Osteoblast (primary cell): ENCODE results near the gene FAM221B. TPM values are rescaled to one million over a fixed set of nuclear protein-coding genes. Genes with fewer than 3 reads are reported as not detected.

Experiments
- DNase-seq: peaks from one replicate; pipeline ENCODE4 v3.0.0; 2011; ENCODE audit warnings: low spot score, mixed read lengths; ENCODE audit not compliant: insufficient read length; ENCODE audit errors: missing footprints
- H2AFZ ChIP-seq: 2 replicates; pipeline ENCODE4 v1.6.0; 2011; ENCODE audit warnings: mild to moderate bottlenecking, low read length
- H3K27ac ChIP-seq: 2 replicates; pipeline ENCODE4 v1.5.1; 2011; ENCODE audit warnings: mild to moderate bottlenecking, low read depth, low read length, moderate library complexity
- H3K27me3 ChIP-seq: 2 replicates; pipeline ENCODE4 v1.6.0; 2012; ENCODE audit warnings: mild to moderate bottlenecking, control low read depth, inconsistent platforms, low read length, moderate library complexity; ENCODE audit not compliant: insufficient read depth
- H3K36me3 ChIP-seq: 2 replicates; pipeline ENCODE4 v1.5.1; 2011; ENCODE audit warnings: mild to moderate bottlenecking, low read length, control low read depth, moderate library complexity; ENCODE audit not compliant: insufficient read depth
- H3K4me1 ChIP-seq: 2 replicates; pipeline ENCODE4 v1.5.1; 2011; ENCODE audit warnings: mild to moderate bottlenecking, low read length, control low read depth, moderate library complexity; ENCODE audit not compliant: insufficient read depth
- H3K4me2 ChIP-seq: 2 replicates; pipeline ENCODE4 v1.6.0; 2011; ENCODE audit warnings: mild to moderate bottlenecking, low read length; ENCODE audit not compliant: insufficient read depth
- H3K4me3 ChIP-seq: fragments of 200-600 bp; sonication (generic); 3 replicates; pipeline ENCODE4 v1.5.1; 2012; ENCODE audit warnings: mild to moderate bottlenecking, low read length, inconsistent platforms; ENCODE audit not compliant: insufficient read depth
- H3K79me2 ChIP-seq: 2 replicates; pipeline ENCODE4 v1.6.0; 2012; ENCODE audit warnings: mild to moderate bottlenecking, low read length, control low read depth, inconsistent platforms; ENCODE audit not compliant: insufficient read depth
- H3K9me3 ChIP-seq: 2 replicates; pipeline ENCODE4 v1.5.1; 2011; ENCODE audit warnings: low read depth, low read length, control low read depth
- H4K20me1 ChIP-seq: 2 replicates; pipeline ENCODE4 v1.6.0; 2012; ENCODE audit warnings: mild to moderate bottlenecking, low read length, control low read depth; ENCODE audit not compliant: insufficient read depth
- CTCF ChIP-seq: IDR thresholded peaks from 2 replicates; pipeline ENCODE4 v1.5.1; 2011; ENCODE audit warnings: mild to moderate bottlenecking, low read depth, low read length, moderate library complexity; ENCODE audit errors: extremely low read depth
- total RNA-seq: library from RNA; depleted of rRNA; stranded (reverse); fragments of >200 nt; gene quantifications from 2 replicates; pipeline ENCODE4 v1.2.3, GENCODE V29; 2012

The FAM221B gene
- total RNA-seq, 1 donor = not detected

- peaks cover 9% of the 10 kb centered on the region for H3K36me3 ChIP-seq
- H3K4me2 ChIP-seq = peak overlapping the region; percentile 93
- peak overlapping the region; percentile 78 for H2AFZ ChIP-seq
- H3K27me3 ChIP-seq = no peaks in the 10 kb centered on the region
- DNase-seq = peak; percentile 86
- no peaks in the 10 kb centered on the region for H3K79me2 ChIP-seq
- peaks cover 24% of the 10 kb centered on the region for H3K4me1 ChIP-seq
- H3K9me3 ChIP-seq = no peaks in the 10 kb centered on the region
- H3K4me3 ChIP-seq = peak overlapping the region; percentile 83
- peak overlapping the region; percentile 71 for H3K27ac ChIP-seq
- H4K20me1 ChIP-seq = no peaks in the 10 kb centered on the region
- TF ChIP-seq CTCF = peak; percentile 36
Measured at GRCh38 chr9:35814106-35814840, 14.3 kb downstream of the FAM221B start.

GRCh38 chr9:35813434-35814105 lies 15.0 kb downstream of the FAM221B start:
- Histone ChIP-seq H3K36me3 (peaks cover 16% of the 10 kb centered on the region), H3K4me2 (peak overlapping the region; percentile 93), H4K20me1 (no peaks in the 10 kb centered on the region), H3K4me1 (peaks cover 24% of the 10 kb centered on the region), H3K79me2 (no peaks in the 10 kb centered on the region), H2AFZ (no peak overlapping the region), H3K4me3 (no peak overlapping the region), H3K27me3 (no peaks in the 10 kb centered on the region), H3K27ac (peak overlapping the region; percentile 71), H3K9me3 (no peaks in the 10 kb centered on the region)
- DNase-seq = peak; percentile 83
- peak; percentile 45 for TF ChIP-seq CTCF

- Histone ChIP-seq H4K20me1 (no peaks in the 10 kb centered on the region), H3K4me3 (peak within 1 kb of the TSS; percentile 81), H2AFZ (peak within 1 kb of the TSS; percentile 97), H3K27me3 (no peaks in the 10 kb centered on the region), H3K4me2 (peak within 1 kb of the TSS; percentile 96), H3K27ac (peak within 1 kb of the TSS; percentile 77), H3K36me3 (peaks cover 29% of the 10 kb centered on the region), H3K79me2 (no peaks in the 10 kb centered on the region), H3K4me1 (peaks cover 24% of the 10 kb centered on the region), H3K9me3 (no peaks in the 10 kb centered on the region)
- DNase-seq = peak; percentile 99
- no peak for TF ChIP-seq CTCF
Measured at GRCh38 chr9:35812025-35812602, 16.4 kb downstream of the FAM221B start, which contains the start of gene SPAG8. Gene SPAG8, minus strand, starts transcription at chr9:35812262. Its CDS starts 115 bp downstream, at chr9:35812147.
